ENCODE measurements around the gene TM4SF18.

- TF ChIP-seq CTCF (IDR thresholded peaks at IDR 0.05): no peak
- no peak for TF ChIP-seq EZH2 (IDR thresholded peaks at IDR 0.05; ENCODE audit: borderline replicate concordance, insufficient read depth, low read depth, low read length, poor library complexity, severe bottlenecking)
Observed at GRCh38 chr3:149319750-149320149, 13.7 kb downstream of the TM4SF18 start.
